ENCODE measurements around the gene SRGAP3. TPM values are rescaled to one million over a fixed set of nuclear protein-coding genes. Genes with fewer than 3 reads are reported as not detected.

The SRGAP3 gene
- total RNA-seq, 4 donors from 2014 or later = 6.7 to 24.8 (median 19.7) TPM

DNA sequence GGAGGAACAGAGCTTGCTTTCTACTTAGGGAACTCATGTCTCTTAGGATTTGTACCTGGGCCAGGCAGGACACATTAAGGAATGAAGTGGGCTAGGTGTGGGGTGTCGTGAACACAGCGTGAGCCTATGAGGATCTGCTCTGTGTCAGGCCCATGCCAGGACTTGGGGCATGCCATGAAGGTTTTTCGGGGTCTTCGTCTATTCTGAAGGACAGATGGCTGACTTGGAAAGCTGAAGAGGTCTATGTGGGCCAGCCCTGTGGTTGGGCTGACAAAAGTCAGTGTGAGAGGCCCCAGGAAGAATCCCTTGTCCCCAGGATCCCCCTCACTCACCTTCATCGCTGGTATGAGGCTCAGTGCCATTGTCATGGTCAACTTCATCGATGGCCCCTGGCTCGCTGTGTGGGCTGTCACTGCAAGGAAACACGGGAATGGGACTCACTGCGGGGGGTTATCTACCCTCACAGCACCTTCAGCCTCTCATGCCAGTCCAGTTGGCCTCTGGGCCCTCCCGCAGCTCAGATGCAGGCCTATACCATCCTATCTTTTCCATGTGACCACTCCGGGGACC is 239.4 kb downstream of the SRGAP3 start:
- no peak for DNase-seq

DNA sequence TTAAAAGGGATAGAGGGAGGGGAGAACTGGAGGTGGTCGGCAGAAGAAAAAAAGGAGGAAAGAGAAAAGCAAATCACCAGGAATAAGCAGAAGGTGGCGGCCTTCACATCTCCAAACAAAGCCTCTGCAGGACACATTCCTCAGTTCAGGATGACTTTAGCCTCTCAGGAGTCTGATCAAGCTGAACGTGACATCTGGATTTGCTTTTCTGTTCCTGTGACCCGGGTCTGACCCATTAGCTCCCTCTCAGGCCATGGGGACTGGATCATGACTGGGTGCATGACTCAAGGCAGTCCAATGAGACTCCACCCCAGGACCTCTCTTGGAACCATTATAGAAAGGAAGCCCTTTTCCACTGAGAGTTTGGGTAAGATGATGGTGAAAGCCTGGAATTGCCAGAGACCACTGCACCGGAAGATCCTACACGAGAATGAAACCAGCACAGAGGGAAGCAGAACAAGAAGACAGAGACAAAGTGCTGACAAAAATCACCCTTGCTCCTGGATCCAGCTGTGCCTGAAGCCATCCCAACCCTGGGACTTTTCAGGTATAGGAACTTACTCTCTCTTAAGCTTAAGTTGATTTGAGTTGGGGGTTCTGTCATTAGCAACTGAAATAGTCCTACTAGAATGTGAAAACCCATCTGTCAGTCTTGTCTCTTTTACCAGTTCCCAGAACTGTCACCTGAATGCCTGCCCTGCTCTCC is 240.7 kb downstream of the SRGAP3 start:
- H3K27ac ChIP-seq = no peak overlapping the region
- TF ChIP-seq POLR2A (IDR thresholded peaks at IDR 0.05) = no peak
- TF ChIP-seq, protein P1, sequence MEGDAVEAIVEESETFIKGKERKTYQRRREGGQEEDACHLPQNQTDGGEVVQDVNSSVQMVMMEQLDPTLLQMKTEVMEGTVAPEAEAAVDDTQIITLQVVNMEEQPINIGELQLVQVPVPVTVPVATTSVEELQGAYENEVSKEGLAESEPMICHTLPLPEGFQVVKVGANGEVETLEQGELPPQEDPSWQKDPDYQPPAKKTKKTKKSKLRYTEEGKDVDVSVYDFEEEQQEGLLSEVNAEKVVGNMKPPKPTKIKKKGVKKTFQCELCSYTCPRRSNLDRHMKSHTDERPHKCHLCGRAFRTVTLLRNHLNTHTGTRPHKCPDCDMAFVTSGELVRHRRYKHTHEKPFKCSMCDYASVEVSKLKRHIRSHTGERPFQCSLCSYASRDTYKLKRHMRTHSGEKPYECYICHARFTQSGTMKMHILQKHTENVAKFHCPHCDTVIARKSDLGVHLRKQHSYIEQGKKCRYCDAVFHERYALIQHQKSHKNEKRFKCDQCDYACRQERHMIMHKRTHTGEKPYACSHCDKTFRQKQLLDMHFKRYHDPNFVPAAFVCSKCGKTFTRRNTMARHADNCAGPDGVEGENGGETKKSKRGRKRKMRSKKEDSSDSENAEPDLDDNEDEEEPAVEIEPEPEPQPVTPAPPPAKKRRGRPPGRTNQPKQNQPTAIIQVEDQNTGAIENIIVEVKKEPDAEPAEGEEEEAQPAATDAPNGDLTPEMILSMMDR (IDR thresholded peaks at IDR 0.05) = no peak
- no peaks in the 10 kb centered on the region for H3K9me3 ChIP-seq
- no peaks in the 10 kb centered on the region for H3K36me3 ChIP-seq
- no peak overlapping the region for H3K4me3 ChIP-seq
- no peaks in the 10 kb centered on the region for H3K27me3 ChIP-seq
- no peaks in the 10 kb centered on the region for H3K4me1 ChIP-seq
- no peak for DNase-seq

More for the DNA sequence above, 239.4 kb downstream of the SRGAP3 start:
- Histone ChIP-seq H3K4me3 (no peak overlapping the region), H3K36me3 (no peaks in the 10 kb centered on the region), H3K27ac (no peak overlapping the region), H3K27me3 (no peaks in the 10 kb centered on the region), H3K4me1 (no peaks in the 10 kb centered on the region), H3K9me3 (no peaks in the 10 kb centered on the region)
- TF ChIP-seq, protein P1 (IDR thresholded peaks at IDR 0.05) = no peak
- no peak for TF ChIP-seq POLR2A (IDR thresholded peaks at IDR 0.05)

DNA sequence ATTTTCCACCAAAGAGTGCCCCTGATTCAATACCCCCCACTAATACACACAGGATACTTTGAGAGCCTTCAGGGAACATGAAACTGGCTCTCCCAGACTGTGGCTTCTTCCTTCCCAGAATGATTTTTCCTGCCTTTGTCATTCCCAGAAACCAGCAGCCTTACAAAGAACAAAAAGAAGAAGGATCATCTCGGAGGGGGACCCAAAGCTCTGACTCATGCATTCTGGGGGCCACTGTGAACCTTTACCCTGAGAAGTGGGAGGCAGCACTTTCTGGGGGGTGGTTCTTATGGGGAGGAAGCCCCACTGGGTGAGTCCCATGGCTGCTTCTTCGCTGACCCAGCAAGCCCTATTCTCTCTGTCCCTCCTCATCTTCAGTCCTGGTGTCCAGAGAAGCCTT is 241.5 kb downstream of the SRGAP3 start:
- no peaks in the 10 kb centered on the region for H3K9me3 ChIP-seq
- DNase-seq = no peak
- H3K36me3 ChIP-seq = no peaks in the 10 kb centered on the region
- H3K27me3 ChIP-seq = no peaks in the 10 kb centered on the region
- H3K4me3 ChIP-seq = no peak overlapping the region
- no peaks in the 10 kb centered on the region for H3K4me1 ChIP-seq
- no peak overlapping the region for H3K27ac ChIP-seq
- TF ChIP-seq POLR2A (IDR thresholded peaks at IDR 0.05) = no peak
- TF ChIP-seq, protein P1 (IDR thresholded peaks at IDR 0.05) = no peak

DNA sequence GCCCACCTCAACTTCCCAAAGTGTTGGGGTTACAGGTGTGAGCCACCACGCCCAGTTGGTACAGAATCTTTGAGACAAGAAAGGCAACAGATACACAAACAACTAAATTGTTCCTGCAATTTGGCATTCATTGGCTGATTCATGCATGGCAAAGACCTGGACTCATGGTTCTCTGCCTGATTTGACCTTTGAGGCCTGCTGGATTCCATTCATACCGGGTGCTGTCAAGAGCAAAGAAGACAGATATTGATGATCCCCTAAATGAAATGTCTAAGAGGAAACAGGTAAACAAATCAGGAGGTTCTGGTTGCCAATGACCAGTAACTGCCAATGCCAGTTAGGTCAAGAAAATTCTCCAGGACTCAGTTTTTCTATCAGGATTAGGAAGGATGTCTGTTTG is 242.2 kb downstream of the SRGAP3 start:
- H3K27me3 ChIP-seq = no peaks in the 10 kb centered on the region
- H3K36me3 ChIP-seq = no peaks in the 10 kb centered on the region
- TF ChIP-seq, protein P1 (IDR thresholded peaks at IDR 0.05) = no peak
- no peak for TF ChIP-seq POLR2A (IDR thresholded peaks at IDR 0.05)
- H3K27ac ChIP-seq = no peak overlapping the region
- no peak overlapping the region for H3K4me3 ChIP-seq
- DNase-seq = no peak
- H3K4me1 ChIP-seq = no peaks in the 10 kb centered on the region
- no peaks in the 10 kb centered on the region for H3K9me3 ChIP-seq

DNA sequence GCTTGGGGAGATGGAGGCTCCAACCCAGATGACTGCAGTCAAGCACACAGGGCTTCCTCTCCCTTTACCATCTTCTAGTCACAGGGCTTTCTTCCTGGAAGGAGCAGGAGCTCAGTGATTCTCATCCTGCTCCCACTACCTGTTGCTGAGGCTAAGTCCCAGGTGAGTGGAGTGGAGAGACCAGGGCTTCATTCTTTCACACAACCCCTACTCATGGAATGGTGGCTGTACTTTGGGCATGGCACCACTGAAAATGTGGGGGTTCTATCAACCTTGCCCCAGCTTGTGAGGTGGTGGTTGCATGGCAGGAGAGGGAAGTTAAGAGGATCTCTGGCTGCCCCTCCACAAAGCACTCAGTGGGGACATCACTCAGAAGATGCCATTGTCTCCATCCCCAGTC is 249.4 kb downstream of the SRGAP3 start:
- Histone ChIP-seq H3K27me3 (no peaks in the 10 kb centered on the region), H3K9me3 (no peaks in the 10 kb centered on the region), H3K4me3 (no peak overlapping the region), H3K36me3 (no peaks in the 10 kb centered on the region), H3K27ac (no peak overlapping the region), H3K4me1 (no peaks in the 10 kb centered on the region)
- DNase-seq = no peak
- TF ChIP-seq, protein P1 (IDR thresholded peaks at IDR 0.05) = no peak
- TF ChIP-seq POLR2A (IDR thresholded peaks at IDR 0.05) = no peak
